Psoas muscle (tissue), 8 donors: ENCODE results near the gene ERC2. TPM values are rescaled to one million over a fixed set of nuclear protein-coding genes. Genes with fewer than 3 reads are reported as not detected.

ENCODE experiments used
- ATAC-seq, 4 donors: fragments of 200-7000 bp; cut with Tn5 transposase; one replicate each; pipeline ENCODE4 v1.9.1; 2020; ENCODE audit warnings: moderate library complexity in 3 of 4, mild to moderate bottlenecking in 2 of 4
- DNase-seq, 2 donors: peaks; one replicate each; pipeline ENCODE4 v3.0.0-alpha.2; 2020
- H3K27ac ChIP-seq: fragments of 200-600 bp; one replicate; pipeline ENCODE4 v1.8.0; 2022
- H3K27me3 ChIP-seq, 3 donors: fragments of 200-600 bp in 1 of 3; one replicate each; pipeline versions ENCODE4 v1.6.1 to v1.8.0; 2013 to 2022; ENCODE audit warnings: low read length in 2 of 3, mild to moderate bottlenecking in 2 of 3, moderate library complexity in 1 of 3; ENCODE audit not compliant: insufficient read depth in 3 of 3
- H3K36me3 ChIP-seq, 2 donors: fragments of 200-600 bp in 1 of 2; one replicate each; pipeline versions ENCODE4 v1.6.1 to v1.8.0; 2013 to 2022; ENCODE audit warnings: low read depth in 1 of 2, mild to moderate bottlenecking in 1 of 2, moderate library complexity in 1 of 2; ENCODE audit not compliant: insufficient read depth in 1 of 2
- H3K4me1 ChIP-seq: fragments of 200-600 bp; one replicate; pipeline ENCODE4 v1.8.0; 2022
- H3K4me3 ChIP-seq: fragments of 200-600 bp; one replicate; pipeline ENCODE4 v1.8.0; 2022; ENCODE audit warnings: mild to moderate bottlenecking
- H3K9me3 ChIP-seq: fragments of 200-600 bp; one replicate; pipeline ENCODE4 v1.8.0; 2022
- WGBS, 3 donors: extraction: QIAGEN DNeasy Blood & Tissue Kit; methylation state at CpG; one replicate each; pipeline versions ENCODE4 v1.1.6 to v1.1.7; 2013; 5-methylcytosine and 5-hydroxymethylcytosine counted together
- intact Hi-C, 2 donors: fragments of 100-400 bp; cut with DNase I; formaldehyde crosslinking; loops; one replicate each; pipeline versions ENCODE4 v1.11.0 to v1.14.2; 2022
- polyA plus RNA-seq, 3 donors: library from polyadenylated mRNA; stranded (reverse); fragments of 200-250 nt; gene quantifications; one replicate each; pipeline ENCODE4 v1.2.3, GENCODE V29; 2013
- total RNA-seq, 4 donors: library from RNA; stranded (reverse); fragmentation: NEBNext Ultra II Directional in 2 of 4; extraction: Animal tissue kit (Norgen Biotek cat#: 25700) in 2 of 4; gene quantifications; one replicate each; pipeline versions ENCODE4 v1.2.1 to v1.2.4, GENCODE V29; 2021 to 2023
- TF ChIP-seq, protein P1 (sequence below): fragments of 200-600 bp; IDR thresholded peaks from one replicate; pipeline ENCODE4 v1.8.0; 2022; ENCODE audit warnings: antibody characterized with exemption
- donor health status: healthy with polysubstance abuse.
- donor health status: DM: no; HTN: no; CAD: no; lungs with moderate emphysema.
- donor health status: Bipolar disorder and iron deficiency.
- donor health status: healthy.
- donor health status: DM: yes; HTN: yes; CAD: no.
- donor health status: DM: no; HTN: no; CAD: no.
- donor health status: DM: no; HTN: no; CAD: no.
- donor health status: DM: yes; HTN: yes; CAD: no.

ERC2 gene
- total and polyA plus RNA-seq, 7 donors, result 0.04 to 0.15 TPM; not detected in 5

DNA sequence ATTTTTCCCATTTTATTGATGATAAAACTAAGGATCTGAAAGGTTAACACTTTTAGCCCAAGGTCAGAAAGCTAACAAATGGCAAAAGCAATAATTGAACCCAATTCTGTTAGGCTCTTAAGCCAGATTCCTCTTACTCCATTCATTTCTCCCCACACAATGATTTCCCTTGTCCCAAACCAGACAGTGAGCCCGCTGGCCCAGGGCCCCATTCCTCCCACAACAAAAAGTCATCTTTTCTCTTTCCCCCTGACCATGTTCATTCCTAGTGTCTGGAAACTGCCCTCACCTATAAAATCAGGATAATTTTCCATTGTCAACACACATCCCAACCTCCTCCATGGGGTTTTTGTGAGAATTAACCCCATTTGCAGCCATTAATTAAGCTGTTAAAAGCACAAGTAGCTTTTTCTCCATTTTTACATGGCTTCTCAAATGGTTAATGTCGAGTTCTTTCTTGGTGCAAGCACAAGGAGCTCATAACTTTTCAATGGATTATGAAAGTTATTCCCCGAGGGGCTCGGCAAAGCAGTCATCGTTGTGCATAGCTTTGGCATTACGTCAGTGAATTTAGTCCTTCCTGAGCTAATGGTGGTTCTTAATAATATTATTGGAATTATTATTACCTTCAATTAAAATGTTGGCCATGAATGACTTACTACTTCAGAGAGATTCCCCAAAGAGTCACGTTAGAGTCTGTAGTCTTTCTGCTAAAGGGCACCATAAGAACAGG, 830.2 kb downstream of the ERC2 start:
- Histone ChIP-seq H3K4me3 (no peak overlapping the region), H3K27ac (no peak overlapping the region), H3K4me1 (no peaks in the 10 kb centered on the region), H3K36me3 (no peaks in the 10 kb centered on the region), H3K9me3 (no peaks in the 10 kb centered on the region), H3K27me3 (peaks cover 0 to 1% (median 0%) of the 10 kb centered on the region in 3 donors)
- intact Hi-C loops, result no loop called here
- WGBS, 3 donors, result 52 to 66% (median 57%) methylated on average over 7 of the region's 7 CpGs
- TF ChIP-seq, protein P1, sequence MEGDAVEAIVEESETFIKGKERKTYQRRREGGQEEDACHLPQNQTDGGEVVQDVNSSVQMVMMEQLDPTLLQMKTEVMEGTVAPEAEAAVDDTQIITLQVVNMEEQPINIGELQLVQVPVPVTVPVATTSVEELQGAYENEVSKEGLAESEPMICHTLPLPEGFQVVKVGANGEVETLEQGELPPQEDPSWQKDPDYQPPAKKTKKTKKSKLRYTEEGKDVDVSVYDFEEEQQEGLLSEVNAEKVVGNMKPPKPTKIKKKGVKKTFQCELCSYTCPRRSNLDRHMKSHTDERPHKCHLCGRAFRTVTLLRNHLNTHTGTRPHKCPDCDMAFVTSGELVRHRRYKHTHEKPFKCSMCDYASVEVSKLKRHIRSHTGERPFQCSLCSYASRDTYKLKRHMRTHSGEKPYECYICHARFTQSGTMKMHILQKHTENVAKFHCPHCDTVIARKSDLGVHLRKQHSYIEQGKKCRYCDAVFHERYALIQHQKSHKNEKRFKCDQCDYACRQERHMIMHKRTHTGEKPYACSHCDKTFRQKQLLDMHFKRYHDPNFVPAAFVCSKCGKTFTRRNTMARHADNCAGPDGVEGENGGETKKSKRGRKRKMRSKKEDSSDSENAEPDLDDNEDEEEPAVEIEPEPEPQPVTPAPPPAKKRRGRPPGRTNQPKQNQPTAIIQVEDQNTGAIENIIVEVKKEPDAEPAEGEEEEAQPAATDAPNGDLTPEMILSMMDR, result no peak
- DNase-seq, result no peak
- ATAC-seq, result no peak

DNA sequence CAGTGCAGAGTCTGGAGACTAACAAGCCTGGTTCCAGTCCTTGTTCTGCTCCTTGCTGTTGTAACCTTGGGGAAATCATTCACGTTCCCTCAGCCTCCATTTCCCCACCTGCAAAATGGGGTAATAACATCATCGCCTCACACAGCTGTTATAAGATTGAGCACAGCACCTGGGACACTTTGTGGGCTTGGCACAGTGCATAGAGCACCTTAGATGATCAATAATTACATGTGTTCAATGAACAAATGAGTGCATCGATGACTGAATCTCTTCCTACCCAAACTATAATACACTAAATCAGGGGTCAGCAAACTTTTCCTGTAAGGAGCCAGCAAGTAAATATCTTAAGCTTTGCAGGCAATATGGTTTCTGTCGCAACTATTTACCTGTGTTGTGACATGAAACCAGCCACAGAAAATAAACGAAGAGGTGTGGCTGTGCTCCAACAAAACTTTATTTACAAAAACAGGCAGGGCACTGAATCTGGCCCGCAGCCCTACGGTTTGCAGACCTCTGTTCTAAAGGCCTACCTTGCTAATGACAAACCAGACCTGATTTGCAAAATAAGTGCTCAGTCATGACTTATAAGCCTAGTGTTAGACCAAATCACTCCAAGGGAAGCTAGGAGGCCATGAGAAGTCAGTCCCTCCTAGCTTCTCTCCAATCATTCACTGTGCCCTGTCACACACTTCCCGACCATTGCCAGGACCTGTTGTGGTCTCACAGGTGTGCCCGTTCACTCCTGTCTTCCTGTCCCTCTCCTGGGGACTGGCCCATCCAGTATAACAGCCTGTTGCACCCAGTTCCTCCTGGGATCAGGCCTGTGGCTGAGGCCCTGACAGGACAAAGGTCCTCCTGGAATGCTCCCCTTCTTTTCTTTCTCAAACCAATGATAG, 831.7 kb downstream of the ERC2 start:
- no peak for DNase-seq
- TF ChIP-seq, protein P1, result no peak
- no peak for ATAC-seq
- Histone ChIP-seq H3K27me3 (peaks cover 0 to 1% (median 0%) of the 10 kb centered on the region in 3 donors), H3K4me3 (no peak overlapping the region), H3K4me1 (no peaks in the 10 kb centered on the region), H3K27ac (no peak overlapping the region), H3K36me3 (no peaks in the 10 kb centered on the region), H3K9me3 (no peaks in the 10 kb centered on the region)
- WGBS, 3 donors, result 77 to 84% (median 82%) methylated on average over 9 of the region's 9 CpGs
- intact Hi-C loops, result no loop called here

DNA sequence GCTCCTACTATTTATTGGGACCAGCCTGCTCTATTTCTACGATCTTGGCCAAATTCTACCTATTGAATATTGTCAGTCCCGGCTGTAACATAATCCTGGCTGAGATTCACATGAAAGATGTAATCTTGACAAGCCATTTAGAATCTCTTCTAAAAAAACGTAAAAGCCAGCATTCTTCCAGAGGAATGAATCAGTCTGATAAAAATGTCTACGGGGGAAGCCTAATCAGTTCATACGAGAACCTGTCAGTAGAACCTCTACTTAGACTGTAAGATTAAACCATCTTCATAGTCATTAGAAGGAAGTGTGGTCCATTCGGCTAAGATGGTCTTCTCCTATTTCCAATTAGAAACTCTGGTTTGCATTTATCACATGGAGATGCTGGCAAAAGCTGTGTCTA, 833.9 kb downstream of the ERC2 start:
- WGBS, 3 donors, result 53 to 66% (median 53%) methylated on average over 6 of the region's 6 CpGs
- no peaks in the 10 kb centered on the region for H3K9me3 ChIP-seq
- intact Hi-C loops, result no loop called here
- H3K27me3 ChIP-seq, result no peaks in the 10 kb centered on the region
- no peak for ATAC-seq
- no peak overlapping the region for H3K4me3 ChIP-seq
- DNase-seq, result no peak
- H3K36me3 ChIP-seq, result no peaks in the 10 kb centered on the region
- TF ChIP-seq, protein P1, result no peak
- H3K27ac ChIP-seq, result no peak overlapping the region
- no peaks in the 10 kb centered on the region for H3K4me1 ChIP-seq

DNA sequence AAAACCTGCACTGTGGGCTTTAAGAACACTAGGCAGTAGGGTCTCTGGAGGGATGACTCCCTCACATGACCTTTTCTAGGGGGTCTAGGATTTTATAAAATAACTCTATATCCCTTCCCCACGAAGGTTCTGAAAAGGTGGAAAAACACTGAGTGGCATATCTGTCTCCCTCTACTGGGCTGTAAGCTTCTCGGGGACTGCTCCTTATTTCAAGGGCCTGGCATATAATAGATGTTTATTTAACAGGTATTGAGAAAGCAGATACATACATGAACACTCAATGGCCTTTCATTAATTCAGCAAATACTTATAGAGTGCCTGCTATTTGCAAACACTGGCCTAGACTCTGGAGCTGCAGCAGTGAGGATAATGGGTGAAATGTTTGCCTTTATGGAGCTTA, 834.9 kb downstream of the ERC2 start:
- intact Hi-C loops, result no loop called here
- H3K4me3 ChIP-seq, result no peak overlapping the region
- TF ChIP-seq, protein P1, result no peak
- no peak for DNase-seq
- H3K27ac ChIP-seq, result no peak overlapping the region
- H3K4me1 ChIP-seq, result no peaks in the 10 kb centered on the region
- H3K36me3 ChIP-seq, result no peaks in the 10 kb centered on the region
- H3K27me3 ChIP-seq, result no peaks in the 10 kb centered on the region
- 78 to 88% (median 79%) methylated on average over 2 of the region's 2 CpGs for WGBS, 3 donors
- ATAC-seq, result no peak
- H3K9me3 ChIP-seq, result no peaks in the 10 kb centered on the region
